Activated T-helper 17 cell treated with anti-CD3 and anti-CD28 coated beads, Interleukin-2, amount 50 U/mL, for 72 hours (primary cell): Measurements from ENCODE around the gene CSK. TPM values are rescaled to one million over a fixed set of nuclear protein-coding genes. Genes with fewer than 3 reads are reported as not detected.

Experiments used
- total RNA-seq, 2 donors: library from RNA; stranded (reverse); gene quantifications; one replicate each; pipeline ENCODE4 v1.2.3, GENCODE V29; 2022

CSK gene
- total RNA-seq, 2 donors from 2014 or later: 176 to 316 TPM

Other genes with a start within 250 kb of the CSK start
- 10 to 100 TPM; 40.3 to 43.9 TPM for gene ARID3B, start 240.9 kb upstream of the CSK start, total RNA-seq
- gene CLK3, start 166.2 kb upstream of the CSK start, total RNA-seq: 100 to 1,000 TPM; 117 to 179 TPM
- gene EDC3, start 86.1 kb upstream of the CSK start, total RNA-seq: 10 to 100 TPM; 47.9 to 56.0 TPM
- 10 to 100 TPM in 1 of 2 donors, 1 to 10 TPM in 1; 3.3 to 11.4 TPM for gene CYP1A1, start 56.6 kb upstream of the CSK start, total RNA-seq
- not detected for gene CYP1A2, start 33.2 kb upstream of the CSK start, total RNA-seq
- 1 to 10 TPM in 1 of 2 donors, under 1 TPM in 1; 0.82 to 1.6 TPM for gene LMAN1L, start 30.8 kb downstream of the CSK start, total RNA-seq
- gene CPLX3, start 44.5 kb downstream of the CSK start, total RNA-seq: under 1 TPM; 0.15 to 0.19 TPM
- gene ULK3, start 61.1 kb downstream of the CSK start, total RNA-seq: 10 to 100 TPM; 44.1 to 46.7 TPM
- gene SCAMP2, start 91.3 kb downstream of the CSK start, total RNA-seq: 100 to 1,000 TPM in 1 of 2 donors, 10 to 100 TPM in 1; 87.1 to 111 TPM
- gene MPI, start 108.0 kb downstream of the CSK start, total RNA-seq: 10 to 100 TPM; 51.8 to 98.5 TPM
- 10 to 100 TPM; 65.6 to 98.3 TPM for gene FAM219B, start 124.8 kb downstream of the CSK start, total RNA-seq
- 100 to 1,000 TPM; 242 to 337 TPM for gene COX5A, start 156.0 kb downstream of the CSK start, total RNA-seq
- 1 to 10 TPM; 2.4 to 9.6 TPM for gene RPP25, start 174.7 kb downstream of the CSK start, total RNA-seq
- gene SCAMP5, start 213.5 kb downstream of the CSK start, total RNA-seq: 1 to 10 TPM; 5.1 to 5.3 TPM
- gene PPCDC, start 241.5 kb downstream of the CSK start, total RNA-seq: 10 to 100 TPM; 24.2 to 27.5 TPM